ENCODE results near the gene TPSD1. TPM values are rescaled to one million over a fixed set of nuclear protein-coding genes. Genes with fewer than 3 reads are reported as not detected.

TPSD1 gene
- total RNA-seq, 1 experiment from 2014 or later: not detected

- Histone ChIP-seq H3K23me2 (ENCODE audit: insufficient read length, low read depth, low read length, poor library complexity, severe bottlenecking) (no peaks in the 10 kb centered on the region), H3K27me3 (ENCODE audit: insufficient read depth, low read length) (no peaks in the 10 kb centered on the region), H2AK5ac (ENCODE audit: insufficient read length, low read length) (no peak overlapping the region), H3K14ac (ENCODE audit: insufficient read depth, low read length) (no peak overlapping the region), H3K27ac (ENCODE audit: insufficient read length, low read depth, low read length) (no peak overlapping the region), H3K4me2 (ENCODE audit: insufficient read depth, insufficient read length, low read length) (no peak overlapping the region), H3K79me2 (ENCODE audit: insufficient read depth, low read length) (no peaks in the 10 kb centered on the region), H3K18ac (ENCODE audit: insufficient read length, low read depth, low read length) (no peak overlapping the region), H2BK20ac (ENCODE audit: low read depth, low read length, poor library complexity, severe bottlenecking) (no peak overlapping the region), H3T11ph (ENCODE audit: low read length) (no peak overlapping the region), H3K4ac (ENCODE audit: low read depth, low read length) (no peak overlapping the region), H3K56ac (ENCODE audit: insufficient read length, low read depth, low read length) (no peak overlapping the region), H4K8ac (replicated peaks; ENCODE audit: insufficient read length, low read depth, low read length) (no peak overlapping the region), H4K20me1 (ENCODE audit: control insufficient read depth, insufficient read depth, insufficient read length) (no peaks in the 10 kb centered on the region), H2BK120ac (ENCODE audit: low read depth, low read length, poor library complexity, severe bottlenecking) (no peak overlapping the region), H3K79me1 (ENCODE audit: insufficient read depth, low read depth, low read length, poor library complexity, severe bottlenecking) (no peaks in the 10 kb centered on the region), H3K23ac (ENCODE audit: insufficient read length, low read depth, low read length) (no peak overlapping the region), H3K9ac (ENCODE audit: extremely low read depth, insufficient read length, low read length) (no peak overlapping the region), H2AFZ (ENCODE audit: low read length) (no peak overlapping the region), H4K91ac (ENCODE audit: insufficient read length, low read depth, low read length) (no peak overlapping the region), H3K4me1 (ENCODE audit: insufficient read depth, low read length) (no peaks in the 10 kb centered on the region; the same call in 1 of the 2 replicates), H3K9me3 (ENCODE audit: control insufficient read depth, low read depth, low read length) (no peaks in the 10 kb centered on the region), H4K5ac (ENCODE audit: insufficient read length, low read depth, low read length) (no peak overlapping the region), H2BK15ac (ENCODE audit: low read depth, low read length) (no peak overlapping the region), H2BK5ac (ENCODE audit: insufficient read length, low read length) (no peak overlapping the region), H2BK12ac (ENCODE audit: insufficient read length, low read depth, low read length) (no peak overlapping the region)
- Mint-ChIP-seq H3K36me3 (ENCODE audit: insufficient read depth in 1 of 3, low read depth in 3 of 3) (no peaks in the 10 kb centered on the region; a peak in 2 of 7 replicates), H3K4me3 (peak overlapping the region in 1 of 2 experiments; percentile 44; a peak in 1 of 5 replicates), H3K9me3 (peaks cover 0 to 4% of the 10 kb centered on the region in 2 experiments; a peak in 1 of 5 replicates), H3K4me1 (peaks cover 14 to 33% of the 10 kb centered on the region in 2 experiments), H3K27ac (no peak overlapping the region; a peak in 1 of 7 replicates), H3K27me3 (ENCODE audit: low read depth) (peaks cover 30% of the 10 kb centered on the region)
- DNase-seq: no peak
- WGBS (ENCODE audit: extremely low coverage, insufficient read length, low lambda C conversion rate): no CpG with 5 or more reads among the region's 12 CpGs
- TF ChIP-seq, protein P1, sequence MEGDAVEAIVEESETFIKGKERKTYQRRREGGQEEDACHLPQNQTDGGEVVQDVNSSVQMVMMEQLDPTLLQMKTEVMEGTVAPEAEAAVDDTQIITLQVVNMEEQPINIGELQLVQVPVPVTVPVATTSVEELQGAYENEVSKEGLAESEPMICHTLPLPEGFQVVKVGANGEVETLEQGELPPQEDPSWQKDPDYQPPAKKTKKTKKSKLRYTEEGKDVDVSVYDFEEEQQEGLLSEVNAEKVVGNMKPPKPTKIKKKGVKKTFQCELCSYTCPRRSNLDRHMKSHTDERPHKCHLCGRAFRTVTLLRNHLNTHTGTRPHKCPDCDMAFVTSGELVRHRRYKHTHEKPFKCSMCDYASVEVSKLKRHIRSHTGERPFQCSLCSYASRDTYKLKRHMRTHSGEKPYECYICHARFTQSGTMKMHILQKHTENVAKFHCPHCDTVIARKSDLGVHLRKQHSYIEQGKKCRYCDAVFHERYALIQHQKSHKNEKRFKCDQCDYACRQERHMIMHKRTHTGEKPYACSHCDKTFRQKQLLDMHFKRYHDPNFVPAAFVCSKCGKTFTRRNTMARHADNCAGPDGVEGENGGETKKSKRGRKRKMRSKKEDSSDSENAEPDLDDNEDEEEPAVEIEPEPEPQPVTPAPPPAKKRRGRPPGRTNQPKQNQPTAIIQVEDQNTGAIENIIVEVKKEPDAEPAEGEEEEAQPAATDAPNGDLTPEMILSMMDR (conservative IDR thresholded peaks at IDR 0.05): no peak
Observed at GRCh38 chr16:1301562-1301961, 45.7 kb downstream of the TPSD1 start.
